OCI-LY1 (cell line): ENCODE results near the gene INPP4A.

Experiments
- CTCF ChIP-seq: fragments of 200-600 bp; sonication (generic), shearing (Covaris generic); IDR thresholded peaks from 2 replicates; pipeline ENCODE4 v1.5.1; 2017; ENCODE audit warnings: mild to moderate bottlenecking, antibody characterized with exemption, low read length, moderate library complexity, mixed read lengths
- EZH2 ChIP-seq: fragments of 200-600 bp; sonication (generic), shearing (Covaris generic); IDR thresholded peaks from 2 replicates; pipeline ENCODE4 v1.8.0; 2017; ENCODE audit warnings: borderline replicate concordance, mixed run types, mild to moderate bottlenecking, antibody characterized with exemption, low read length, moderate library complexity, mixed read lengths

GRCh38 chr2:98498703-98499440 lies 54.2 kb downstream of the INPP4A start:
- no peak for TF ChIP-seq CTCF
- no peak for TF ChIP-seq EZH2
